Measurements from ENCODE around the gene CPPED1.
"Not testable (repeated sequence)": the region's sequence is repeated elsewhere in the genome, so short reads cannot be mapped to it uniquely, and the experiment has no call there.

The CPPED1 gene, protein sequence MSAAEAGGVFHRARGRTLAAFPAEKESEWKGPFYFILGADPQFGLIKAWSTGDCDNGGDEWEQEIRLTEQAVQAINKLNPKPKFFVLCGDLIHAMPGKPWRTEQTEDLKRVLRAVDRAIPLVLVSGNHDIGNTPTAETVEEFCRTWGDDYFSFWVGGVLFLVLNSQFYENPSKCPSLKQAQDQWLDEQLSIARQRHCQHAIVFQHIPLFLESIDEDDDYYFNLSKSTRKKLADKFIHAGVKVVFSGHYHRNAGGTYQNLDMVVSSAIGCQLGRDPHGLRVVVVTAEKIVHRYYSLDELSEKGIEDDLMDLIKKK

DNA sequence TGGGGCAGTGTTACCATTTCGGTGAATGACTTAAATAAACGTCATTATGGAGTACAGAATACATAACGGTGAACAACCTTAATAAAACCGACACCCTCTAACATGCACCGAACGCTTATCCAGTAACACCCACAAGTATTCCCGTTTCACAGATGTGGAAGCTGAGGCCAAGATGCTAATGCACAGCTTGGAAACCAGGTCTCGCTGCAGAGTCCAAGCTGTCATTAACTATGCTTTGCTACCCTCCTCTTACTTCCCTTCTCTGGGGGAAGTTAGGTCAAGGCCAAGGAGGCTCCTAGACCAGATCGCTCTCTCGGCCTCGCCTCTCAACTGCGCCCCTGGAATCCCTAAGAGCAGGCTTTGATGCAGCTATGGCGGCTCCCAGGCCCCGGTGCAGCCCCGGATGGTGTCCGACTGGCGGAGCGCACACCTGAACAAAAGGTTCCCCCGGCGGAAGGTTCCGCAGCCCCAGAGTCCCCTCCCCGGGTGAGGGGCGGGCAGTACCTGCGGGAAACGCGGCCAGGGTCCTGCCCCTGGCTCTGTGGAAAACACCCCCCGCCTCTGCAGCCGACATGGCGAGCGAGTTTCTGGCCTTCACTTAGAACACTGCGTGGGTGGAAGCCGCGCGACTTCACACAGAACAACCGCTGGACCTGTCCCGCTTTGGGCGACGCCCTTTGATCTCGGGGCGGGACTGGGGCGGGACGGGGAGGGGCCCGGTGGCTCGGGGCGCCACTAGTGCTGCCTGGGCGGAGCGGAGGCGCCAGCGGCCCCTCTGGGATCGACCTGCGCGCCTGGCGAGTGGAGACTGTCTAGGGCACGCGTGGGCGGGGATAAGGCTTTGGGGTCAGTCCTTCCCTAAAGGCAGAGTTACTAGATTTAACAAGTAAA lies at the start of gene CPPED1:
Gene CPPED1, minus strand, starts transcription at position 685 of the 891 bp plus-strand sequence. Its CDS starts 111 bp downstream, at position 574.
- DNase-seq, result peak; percentile 92

DNA sequence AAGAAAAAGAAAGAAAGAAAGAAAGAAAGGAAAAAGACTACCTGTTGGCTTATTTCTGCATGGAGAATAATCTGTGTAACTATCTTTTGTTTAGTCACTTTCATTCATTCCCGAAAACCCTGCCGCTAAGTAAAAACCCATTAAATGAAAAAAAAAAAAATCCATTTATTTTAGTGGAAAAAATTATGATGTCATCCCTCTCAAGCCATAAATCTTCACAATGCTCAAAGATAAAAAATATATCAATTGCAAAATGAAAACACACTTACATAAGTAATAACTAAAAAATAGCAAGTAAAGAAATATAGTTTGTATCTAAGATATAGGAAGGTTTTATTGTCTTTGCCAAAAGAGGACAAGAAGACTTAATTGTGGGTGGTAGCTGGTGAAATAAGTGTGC lies 46.5 kb upstream of the CPPED1 start:
- DNase-seq, result no peak

DNA sequence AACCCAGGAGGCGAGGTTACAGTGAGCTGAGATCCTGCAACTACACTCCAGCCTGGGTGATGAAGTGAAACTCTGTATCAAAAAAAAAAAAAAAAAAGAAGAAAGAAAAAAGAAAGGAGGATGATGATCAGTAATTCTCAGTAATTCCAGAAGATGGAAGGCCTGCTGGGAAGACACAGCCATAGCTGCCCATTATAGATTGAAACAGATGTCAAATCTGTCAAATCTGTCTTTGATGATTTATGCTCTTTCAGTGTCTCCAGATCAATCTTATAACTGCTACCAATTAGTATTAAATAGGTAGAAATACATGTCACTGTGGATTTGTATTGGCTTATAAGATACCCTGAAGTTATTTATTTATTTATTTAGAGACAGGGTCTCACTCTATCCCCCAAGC lies 42.9 kb upstream of the CPPED1 start:
- DNase-seq, result no peak

- DNase-seq, result no peak
Observed at GRCh38 chr16:12845282-12845681, 41.6 kb upstream of the CPPED1 start.

DNA sequence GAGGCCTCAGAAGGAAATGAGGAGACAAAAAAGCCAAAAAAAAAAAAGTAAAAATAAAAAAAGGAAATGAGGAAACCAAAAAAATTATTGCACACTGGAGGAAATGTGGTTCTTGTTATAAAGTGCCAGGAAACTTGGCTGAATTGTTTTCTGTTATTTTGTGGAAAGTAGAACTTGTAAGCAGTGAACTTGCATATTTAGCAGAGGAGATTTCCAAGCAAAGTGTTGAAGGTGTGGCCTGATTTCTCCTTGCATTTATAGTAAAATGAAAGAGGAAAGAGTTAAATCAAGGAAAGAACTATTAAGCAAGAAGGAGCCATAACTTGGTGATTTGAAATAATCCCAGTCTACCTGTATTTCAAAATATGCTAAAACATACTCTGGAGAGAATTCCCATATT lies 34.1 kb upstream of the CPPED1 start:
- no peak for DNase-seq

DNA sequence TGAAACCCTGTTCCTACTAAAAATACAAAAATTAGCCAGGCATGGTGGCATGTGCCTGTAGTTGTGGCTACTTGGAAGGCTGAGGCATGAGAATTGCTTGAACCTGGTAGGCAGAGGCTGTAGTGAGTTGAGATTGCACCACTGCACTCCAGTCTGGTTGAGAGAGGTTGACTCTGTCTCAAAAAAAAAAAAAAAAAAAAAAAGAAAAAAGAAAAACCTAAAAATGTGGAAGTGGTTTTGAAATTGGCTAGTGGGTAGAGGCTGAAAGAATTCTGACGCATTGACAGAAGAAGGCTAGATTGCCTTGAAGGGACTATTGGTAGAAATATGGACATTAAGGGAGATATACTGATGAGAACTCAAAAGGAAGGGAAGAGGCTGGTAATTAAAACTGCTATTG lies 33.6 kb upstream of the CPPED1 start:
- DNase-seq, result no peak

DNA sequence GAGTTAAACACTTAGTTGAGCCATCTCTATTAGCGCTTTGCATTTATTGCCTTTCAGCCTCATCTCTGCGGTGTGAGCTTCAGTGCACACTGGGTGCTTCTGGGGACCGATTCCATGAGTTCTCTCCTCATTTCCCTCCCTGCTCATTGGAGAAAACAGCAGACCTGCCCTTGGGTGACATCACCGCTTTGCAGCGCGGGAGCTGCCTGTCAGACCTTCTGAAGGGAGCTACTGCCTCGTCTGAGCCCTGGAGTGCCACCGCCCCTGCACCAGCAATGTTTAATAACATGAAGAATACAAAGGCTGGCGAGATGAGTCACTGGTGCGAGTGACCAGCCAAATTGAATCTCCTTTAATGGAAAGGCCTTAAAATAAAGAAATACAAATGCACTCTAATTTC lies 30.2 kb upstream of the CPPED1 start:
- DNase-seq, result no peak

- no peak for DNase-seq
Observed at GRCh38 chr16:12829096-12829888, 25.6 kb upstream of the CPPED1 start.

DNA sequence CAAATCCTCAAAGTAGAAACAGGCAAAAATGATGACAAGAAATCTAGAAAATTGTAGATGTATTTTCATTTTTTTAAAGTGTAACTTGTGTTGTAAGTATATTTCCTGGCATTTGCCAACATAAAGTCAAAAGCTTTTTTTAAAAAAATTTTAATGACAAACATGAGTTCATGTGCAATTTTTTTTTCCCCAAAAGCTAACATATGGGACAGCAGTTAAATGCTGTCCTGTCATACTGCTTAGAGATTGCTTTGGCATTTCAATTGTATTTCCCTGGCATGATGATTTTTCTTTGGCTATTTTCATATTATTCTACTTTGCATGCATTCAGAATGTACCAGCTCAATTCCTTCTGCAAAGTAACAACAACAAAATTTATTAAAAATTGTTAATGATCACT lies 24.5 kb upstream of the CPPED1 start:
- DNase-seq, result no peak

DNA sequence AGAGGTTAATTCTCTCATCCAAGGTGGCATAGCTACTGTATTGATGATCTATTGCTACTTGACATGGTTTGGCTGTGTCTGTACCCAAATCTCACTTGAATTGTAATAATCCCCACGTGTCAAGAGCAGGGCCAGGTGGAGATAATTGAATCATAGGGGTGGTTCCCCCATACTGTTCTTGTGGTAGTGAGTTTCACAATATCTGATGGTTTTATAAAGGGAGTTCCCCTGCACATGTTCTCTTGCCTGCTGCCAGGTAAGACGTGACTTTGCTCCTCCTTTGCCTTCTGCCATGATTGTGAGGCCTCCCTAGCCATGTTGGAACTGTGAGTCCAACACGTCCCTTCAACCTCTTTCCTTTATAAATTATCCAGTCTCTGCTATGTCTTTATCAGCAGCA lies 22.9 kb upstream of the CPPED1 start:
- no peak for DNase-seq

DNA sequence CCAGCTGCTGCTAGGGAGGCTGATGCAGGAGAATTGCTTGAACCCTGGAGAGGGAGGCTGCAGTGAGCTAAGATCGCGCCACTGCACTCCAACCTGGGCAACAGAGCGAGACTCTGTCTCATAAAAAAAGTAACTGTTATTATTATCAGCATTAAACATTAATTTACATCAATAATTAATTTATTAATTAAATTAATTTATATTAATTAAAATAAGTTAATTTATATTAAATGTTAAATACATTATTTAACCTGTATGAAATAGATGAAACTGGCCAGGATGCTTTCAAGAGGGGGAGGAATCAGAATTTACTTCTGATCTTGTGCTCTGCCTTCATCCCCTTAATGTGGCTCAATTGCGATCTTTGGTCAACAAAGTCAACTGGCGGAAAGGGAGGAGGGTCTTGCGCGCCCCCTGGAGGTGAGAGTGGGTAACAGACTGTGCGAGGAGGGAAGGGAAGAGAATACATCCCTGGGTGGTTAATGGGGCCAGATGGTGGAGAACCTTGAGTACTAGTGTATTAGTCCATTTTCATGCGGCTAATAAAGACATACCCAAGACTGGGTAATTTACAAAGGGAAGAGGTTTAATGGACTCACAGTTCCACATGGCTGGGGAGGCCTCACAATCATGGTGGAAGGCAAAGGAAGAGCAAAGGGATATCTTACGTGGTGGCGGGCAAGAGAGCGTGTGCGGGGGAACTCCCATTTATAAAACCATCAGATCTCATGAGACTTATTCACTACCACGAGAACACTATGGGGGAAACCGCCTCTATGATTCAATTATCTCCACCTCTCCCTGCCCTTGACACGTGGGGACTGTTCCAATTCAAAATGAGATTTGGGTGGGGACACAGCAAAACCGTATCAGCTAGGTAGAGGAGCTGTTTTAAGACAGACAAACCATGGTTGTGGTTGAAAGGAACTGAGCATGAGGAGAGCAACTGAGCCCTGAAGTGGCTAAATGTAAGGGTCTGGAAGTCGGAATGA lies 15.7 kb upstream of the CPPED1 start:
- DNase-seq, result peak; percentile 41

DNA sequence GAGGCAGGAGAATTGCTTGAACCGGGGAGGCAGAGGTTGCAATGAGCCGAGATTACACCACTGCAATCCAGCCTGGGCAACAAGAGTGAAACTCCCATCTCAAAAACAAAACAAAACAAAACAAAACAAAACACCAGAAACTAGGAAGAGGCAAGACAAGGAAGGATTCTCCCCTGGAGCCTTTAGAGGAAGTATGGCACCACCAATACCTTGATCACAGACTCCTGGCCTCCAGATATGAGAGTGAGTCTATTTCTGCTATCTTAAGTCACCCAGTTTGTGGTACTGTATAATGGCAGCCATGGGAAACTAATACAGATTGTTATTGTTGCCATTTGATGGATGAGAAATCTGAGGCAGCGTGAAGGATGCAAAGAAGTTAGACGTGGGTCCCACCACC lies 14.6 kb upstream of the CPPED1 start:
- DNase-seq, result no peak

GRCh38 chr16:12816791-12817214 lies 13.1 kb upstream of the CPPED1 start:
- not testable (repeated sequence) for DNase-seq

DNA sequence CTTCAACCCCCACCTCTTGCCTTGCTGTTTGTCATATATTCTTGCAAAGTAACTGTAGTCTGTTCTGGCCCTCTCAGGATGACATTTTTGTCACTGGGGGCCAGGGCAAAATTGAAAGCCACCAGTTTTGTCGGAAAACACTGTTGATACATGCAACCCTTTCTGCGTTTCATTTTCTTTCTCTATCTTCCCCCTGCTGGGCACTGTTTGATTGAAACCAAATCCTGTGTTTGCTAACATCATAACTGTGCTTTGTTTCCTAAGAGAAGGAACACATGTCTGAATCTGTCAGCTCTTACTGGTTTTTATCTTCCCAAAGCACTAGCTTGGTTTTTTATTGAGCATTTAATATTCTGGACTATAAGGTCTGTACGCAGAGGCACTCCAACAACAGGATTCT lies 11.7 kb upstream of the CPPED1 start:
- DNase-seq, result no peak

DNA sequence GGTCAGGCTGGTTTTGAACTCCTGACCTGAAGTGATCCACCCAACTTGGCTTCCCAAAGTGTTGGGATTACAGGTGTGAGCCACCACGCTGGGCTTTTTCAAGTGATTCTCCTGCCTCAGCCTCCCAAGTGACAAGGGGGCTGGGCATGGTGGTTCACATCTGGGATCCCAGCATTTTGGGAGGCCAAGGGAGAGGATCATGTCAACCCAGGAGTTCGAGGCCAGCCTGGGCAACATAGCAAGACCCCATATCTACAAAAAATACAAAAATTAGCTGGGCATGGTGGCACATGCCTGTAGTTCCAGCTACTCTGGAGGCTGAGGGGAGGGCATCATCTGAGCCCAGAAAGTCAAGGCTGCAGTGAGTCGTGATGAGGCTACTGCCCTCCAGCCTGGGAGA lies 10.0 kb upstream of the CPPED1 start:
- DNase-seq, result not testable (repeated sequence)

DNA sequence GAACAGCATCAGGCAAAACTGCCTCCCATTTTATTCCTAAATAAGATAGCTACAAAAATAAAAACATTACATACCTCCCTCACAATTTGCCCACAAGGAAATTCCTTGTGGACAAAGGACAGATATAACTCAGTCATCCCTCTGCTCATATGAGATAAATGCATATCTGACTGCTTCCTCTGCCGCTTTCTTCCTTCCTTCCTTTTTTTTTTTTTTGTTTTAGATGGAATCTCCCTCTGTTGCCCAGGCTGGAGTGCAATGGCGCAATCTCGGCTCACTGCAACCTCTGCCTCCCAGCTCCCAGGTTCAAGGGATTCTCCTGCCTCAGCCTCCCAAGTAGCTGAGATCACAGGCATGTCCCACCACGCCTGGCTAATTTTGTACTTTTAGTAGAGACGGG lies 9.6 kb upstream of the CPPED1 start:
- DNase-seq, result not testable (repeated sequence)

GRCh38 chr16:12811441-12812383 lies 8.0 kb upstream of the CPPED1 start:
- DNase-seq, result no peak

- no peak for DNase-seq
Observed at GRCh38 chr16:12805066-12805465, 1.4 kb upstream of the CPPED1 start.

- DNase-seq, result no peak
Observed at GRCh38 chr16:12804395-12804794, 708 bp upstream of the CPPED1 start.

DNA sequence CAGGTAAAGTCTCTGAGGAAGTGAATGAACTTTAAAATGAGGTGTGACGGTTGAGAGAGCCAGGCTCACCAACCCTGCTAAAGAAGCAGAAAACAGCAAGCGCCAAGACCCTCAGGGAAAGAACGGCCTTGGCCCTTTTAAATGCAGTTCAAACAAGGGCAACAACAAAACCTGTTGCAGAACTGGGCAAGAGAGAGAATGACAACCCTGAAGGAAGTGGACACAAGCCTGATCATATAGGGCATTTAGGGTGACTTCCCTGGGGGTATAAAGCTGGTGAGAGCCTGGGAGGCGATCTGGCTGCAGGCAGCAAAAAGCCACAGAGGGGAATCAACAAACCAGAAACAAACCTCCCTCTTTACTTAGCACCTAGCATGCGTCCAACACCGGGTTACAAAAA lies 1.0 kb downstream of the CPPED1 start:
- no peak for DNase-seq

DNA sequence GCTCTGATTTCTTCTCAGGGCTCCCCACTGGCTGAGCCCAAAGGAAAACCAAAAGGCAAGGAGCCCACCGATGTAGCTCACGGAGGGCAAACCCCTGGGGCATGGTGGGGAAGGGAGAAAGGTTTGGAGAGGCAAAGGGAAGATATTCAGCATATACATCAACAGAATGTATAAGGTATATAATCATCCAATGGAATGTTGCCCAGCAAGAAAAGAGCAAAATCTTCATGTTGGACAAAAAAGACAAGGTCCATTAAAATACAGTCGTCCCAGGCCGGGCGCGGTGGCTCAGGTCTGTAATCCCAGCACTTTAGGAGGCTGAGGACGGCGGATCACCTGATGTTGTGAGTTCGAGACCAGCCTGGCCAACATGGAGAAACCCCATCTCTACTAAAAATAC lies 1.6 kb downstream of the CPPED1 start:
- DNase-seq, result no peak

Data from HCEC 1CT (cell line).